Testis (tissue), 3 donors: ENCODE results near the gene NUP93. TPM values are rescaled to one million over a fixed set of nuclear protein-coding genes. Genes with fewer than 3 reads are reported as not detected.

ENCODE experiments used
- DNase-seq: peaks from one replicate; pipeline ENCODE4 v3.0.0-alpha.2; 2019
- H3K27ac ChIP-seq, 2 donors: fragments of 200-600 bp; sonication (generic); one replicate each; pipeline ENCODE4 v1.5.1; 2019
- H3K27me3 ChIP-seq: fragments of 200-600 bp; sonication (generic); one replicate; pipeline ENCODE4 v1.5.1; 2019
- H3K36me3 ChIP-seq: fragments of 200-600 bp; sonication (generic); one replicate; pipeline ENCODE4 v1.5.1; 2017; ENCODE audit warnings: low read depth; ENCODE audit errors: missing control alignments
- H3K4me1 ChIP-seq: fragments of 200-600 bp; sonication (generic); one replicate; pipeline ENCODE4 v1.5.1; 2019
- H3K4me3 ChIP-seq, 2 donors: fragments of 200-600 bp; sonication (generic); one replicate each; pipeline ENCODE4 v1.5.1; 2017 to 2019
- H3K9me3 ChIP-seq: fragments of 200-600 bp; sonication (generic); one replicate; pipeline ENCODE4 v1.5.1; 2017
- POLR2A ChIP-seq: fragments of 450-650 bp; IDR thresholded peaks from one replicate; pipeline ENCODE4 v1.6.1; 2017; ENCODE audit warnings: antibody characterized with exemption, mild to moderate bottlenecking, moderate library complexity
- WGBS, 2 donors: methylation state at CpG; one replicate each; pipeline ENCODE4 v1.1.5; 2018; 5-methylcytosine and 5-hydroxymethylcytosine counted together
- intact Hi-C: fragments of 100-400 bp; cut with DNase I; formaldehyde crosslinking; loops from one replicate; pipeline ENCODE4 v1.15.1; 2023; ENCODE audit warnings: low total_unique reads
- polyA plus RNA-seq: library from polyadenylated mRNA; stranded (reverse); fragments of 350-450 nt; fragmentation: Illumina TruSeq; extraction: RNeasy Lipid Tissue Mini Kit (QIAGEN cat#74804); gene quantifications from one replicate; pipeline ENCODE4 v1.2.3, GENCODE V29; 2014; ENCODE audit warnings: low read depth, low replicate concordance; ENCODE audit not compliant: insufficient read depth
- total RNA-seq, 2 donors: library from RNA; depleted of rRNA; stranded (reverse); fragments of >200 nt; gene quantifications; one replicate each; pipeline ENCODE4 v1.2.3, GENCODE V29; 2016
- TF ChIP-seq, protein P1 (sequence below), 3 experiments: fragments of 450-650 bp in 2 of 3; fragments of 200-600 bp in 1 of 3; sonication (generic) in 1 of 3; IDR thresholded peaks; one replicate each; pipeline ENCODE4 v1.5.1; 2016 to 2019; ENCODE audit warnings: antibody characterized with exemption in 3 of 3, mild to moderate bottlenecking in 2 of 3, moderate library complexity in 1 of 3

NUP93 gene
- total and polyA plus RNA-seq, 3 donors from 2014 or later = 94.2 to 147 (median 102) TPM

DNA sequence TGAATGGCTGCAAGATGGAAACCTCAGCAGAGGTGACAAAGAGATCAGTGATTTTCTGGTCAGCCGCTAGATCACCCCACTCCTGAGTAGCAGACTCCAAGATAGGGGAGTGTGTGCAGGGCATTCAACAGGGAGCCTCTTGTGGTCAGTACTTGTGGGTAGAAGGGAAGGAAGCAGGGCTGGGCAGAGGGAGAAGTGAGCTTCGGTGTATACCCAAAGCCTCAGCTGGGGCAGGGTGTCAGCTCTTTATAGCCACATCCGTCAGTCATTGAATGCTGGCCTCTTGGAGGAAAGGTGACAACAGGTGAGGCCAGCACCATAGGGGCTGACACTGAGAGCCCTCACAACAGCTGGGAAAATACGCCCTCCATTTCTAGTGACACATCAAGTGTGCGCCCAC, 132.8 kb downstream of the NUP93 start:
- intact Hi-C loops = no loop called here
- no peak for DNase-seq
- no peak overlapping the region for H3K27ac ChIP-seq
- H3K27me3 ChIP-seq = no peaks in the 10 kb centered on the region
- no peak overlapping the region for H3K4me3 ChIP-seq
- TF ChIP-seq, protein P1, sequence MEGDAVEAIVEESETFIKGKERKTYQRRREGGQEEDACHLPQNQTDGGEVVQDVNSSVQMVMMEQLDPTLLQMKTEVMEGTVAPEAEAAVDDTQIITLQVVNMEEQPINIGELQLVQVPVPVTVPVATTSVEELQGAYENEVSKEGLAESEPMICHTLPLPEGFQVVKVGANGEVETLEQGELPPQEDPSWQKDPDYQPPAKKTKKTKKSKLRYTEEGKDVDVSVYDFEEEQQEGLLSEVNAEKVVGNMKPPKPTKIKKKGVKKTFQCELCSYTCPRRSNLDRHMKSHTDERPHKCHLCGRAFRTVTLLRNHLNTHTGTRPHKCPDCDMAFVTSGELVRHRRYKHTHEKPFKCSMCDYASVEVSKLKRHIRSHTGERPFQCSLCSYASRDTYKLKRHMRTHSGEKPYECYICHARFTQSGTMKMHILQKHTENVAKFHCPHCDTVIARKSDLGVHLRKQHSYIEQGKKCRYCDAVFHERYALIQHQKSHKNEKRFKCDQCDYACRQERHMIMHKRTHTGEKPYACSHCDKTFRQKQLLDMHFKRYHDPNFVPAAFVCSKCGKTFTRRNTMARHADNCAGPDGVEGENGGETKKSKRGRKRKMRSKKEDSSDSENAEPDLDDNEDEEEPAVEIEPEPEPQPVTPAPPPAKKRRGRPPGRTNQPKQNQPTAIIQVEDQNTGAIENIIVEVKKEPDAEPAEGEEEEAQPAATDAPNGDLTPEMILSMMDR (IDR thresholded peaks at IDR 0.05) = no peak
- TF ChIP-seq POLR2A = no peak
- H3K4me1 ChIP-seq = peaks cover 7% of the 10 kb centered on the region
- no peaks in the 10 kb centered on the region for H3K9me3 ChIP-seq
- H3K36me3 ChIP-seq = no peaks in the 10 kb centered on the region
- 83 to 86% methylated on average over 5 of the region's 5 CpGs for WGBS, 2 donors

GRCh38 chr16:56864960-56865359, 135.0 kb downstream of the NUP93 start, which contains the start of gene SLC12A3:
SLC12A3 (plus strand) TSS chr16:56865207; CDS start chr16:56865236, 29 bp downstream.
- DNase-seq = no peak
- no peak within 1 kb of the TSS for H3K27ac ChIP-seq
- intact Hi-C loops = no loop called here
- H3K4me3 ChIP-seq = no peak within 1 kb of the TSS
- no peaks in the 10 kb centered on the region for H3K36me3 ChIP-seq
- WGBS, 2 donors = 76 to 100% methylated on average over 4 to 12 of the region's 12 CpGs
- H3K9me3 ChIP-seq = no peaks in the 10 kb centered on the region
- no peaks in the 10 kb centered on the region for H3K27me3 ChIP-seq
- H3K4me1 ChIP-seq = peaks cover 7% of the 10 kb centered on the region
- no peak for TF ChIP-seq POLR2A
- TF ChIP-seq, protein P1 (IDR thresholded peaks at IDR 0.05) = no peak

- WGBS, 2 donors = 96 to 98% methylated on average over 8 to 13 of the region's 13 CpGs
- H3K36me3 ChIP-seq = no peaks in the 10 kb centered on the region
- DNase-seq = no peak
- no peaks in the 10 kb centered on the region for H3K27me3 ChIP-seq
- intact Hi-C loops = no loop called here
- peaks cover 7% of the 10 kb centered on the region for H3K4me1 ChIP-seq
- no peak for TF ChIP-seq POLR2A
- TF ChIP-seq, protein P1 (IDR thresholded peaks at IDR 0.05) = no peak
- H3K9me3 ChIP-seq = no peaks in the 10 kb centered on the region
- H3K4me3 ChIP-seq = no peak overlapping the region
- H3K27ac ChIP-seq = no peak overlapping the region
Observed at GRCh38 chr16:56865394-56866062, 135.6 kb downstream of the NUP93 start.

GRCh38 chr16:56866955-56867830, 137.3 kb downstream of the NUP93 start:
- TF ChIP-seq, protein P1 (IDR thresholded peaks at IDR 0.05) = peak; percentile 76 to 83 (median 80)
- TF ChIP-seq POLR2A = no peak
- no peaks in the 10 kb centered on the region for H3K27me3 ChIP-seq
- no peaks in the 10 kb centered on the region for H3K36me3 ChIP-seq
- peak; percentile 61 for DNase-seq
- no peaks in the 10 kb centered on the region for H3K9me3 ChIP-seq
- H3K4me1 ChIP-seq = no peaks in the 10 kb centered on the region
- intact Hi-C loops = no loop called here
- 51 to 60% methylated on average over 16 to 23 of the region's 23 CpGs for WGBS, 2 donors
- H3K27ac ChIP-seq = no peak overlapping the region
- H3K4me3 ChIP-seq = no peak overlapping the region
